Measurements from ENCODE around the gene MAST4. TPM values are rescaled to one million over a fixed set of nuclear protein-coding genes. Genes with fewer than 3 reads are reported as not detected.

MAST4 gene
- total and polyA plus RNA-seq, 2 of the 13 experiments (the other 11 are each of a cell fraction or from before 2014, with no cell fraction given): 3.4 to 3.7 TPM

- intact Hi-C loops (cut with micrococcal nuclease; ENCODE audit: unreplicated experiment): no loop called here
- TF ChIP-seq FOXO1 (CRISPR knock-in tag; IDR thresholded peaks at IDR 0.05) (no peak), ZNF546 (CRISPR knock-in tag; conservative IDR thresholded peaks at IDR 0.05) (no peak), TOE1 (CRISPR knock-in tag; IDR thresholded peaks at IDR 0.05) (no peak), ZNF773 (CRISPR knock-in tag; IDR thresholded peaks at IDR 0.05; ENCODE audit: borderline replicate concordance) (no peak), KDM1A (CRISPR knock-in tag; IDR thresholded peaks at IDR 0.05) (no peak)
- TF ChIP-seq, protein P1, sequence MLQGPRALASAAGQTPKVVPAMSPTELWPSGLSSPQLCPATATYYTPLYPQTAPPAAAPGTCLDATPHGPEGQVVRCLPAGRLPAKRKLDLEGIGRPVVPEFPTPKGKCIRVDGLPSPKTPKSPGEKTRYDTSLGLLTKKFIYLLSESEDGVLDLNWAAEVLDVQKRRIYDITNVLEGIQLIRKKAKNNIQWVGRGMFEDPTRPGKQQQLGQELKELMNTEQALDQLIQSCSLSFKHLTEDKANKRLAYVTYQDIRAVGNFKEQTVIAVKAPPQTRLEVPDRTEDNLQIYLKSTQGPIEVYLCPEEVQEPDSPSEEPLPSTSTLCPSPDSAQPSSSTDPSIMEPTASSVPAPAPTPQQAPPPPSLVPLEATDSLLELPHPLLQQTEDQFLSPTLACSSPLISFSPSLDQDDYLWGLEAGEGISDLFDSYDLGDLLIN (CRISPR knock-in tag; IDR thresholded peaks at IDR 0.05; ENCODE audit: borderline replicate concordance): no peak
- H4K20me1 ChIP-seq (ENCODE audit: insufficient read depth, low read length): no peaks in the 10 kb centered on the region
- no peak overlapping the region for H3K4me3 ChIP-seq (replicated peaks in 1 of 3; ENCODE audit: insufficient read depth in 1 of 3, low read depth in 2 of 3, low read length in 3 of 3)
- peaks cover 4% of the 10 kb centered on the region for H3K9me3 ChIP-seq (ENCODE audit: low read length)
- ChIA-PET CTCF (ENCODE audit: low intra/inter-chr PET ratio, low total read pairs) (no interaction called here), POLR2A (no interaction called here)
- DNase-seq (ENCODE audit: low spot score) (no peak), ATAC-seq (no peak), FAIRE-seq (no peak)
- H3K36me3 ChIP-seq (replicated peaks in 1 of 2; ENCODE audit: control insufficient read depth in 1 of 2, insufficient read depth in 2 of 2, low read length in 2 of 2): no peaks in the 10 kb centered on the region
- H3K4me2 ChIP-seq (ENCODE audit: low read depth, low read length): no peak overlapping the region
- BruUV-seq (replicated peaks): no TSS peak
- WGBS (ENCODE audit: low lambda C conversion rate): 4% methylated on average over 1 of the region's 1 CpG
- no peak overlapping the region for H2AFZ ChIP-seq (ENCODE audit: low read length)
- H3K4me1 ChIP-seq (ENCODE audit: insufficient read depth, low read length): no peaks in the 10 kb centered on the region
- no peaks in the 10 kb centered on the region for H3K27me3 ChIP-seq (ENCODE audit: control insufficient read depth in 1 of 2, insufficient read depth in 2 of 2, low read length in 2 of 2)
- H3K79me2 ChIP-seq (ENCODE audit: insufficient read depth, low read length): no peaks in the 10 kb centered on the region
- in situ Hi-C loops (cut with HindIII; ENCODE audit: extremely low pct_ligation_motif_present, low pct_unique_long_range_greater_than_20kb): no loop called here
- H3K9ac ChIP-seq (ENCODE audit: insufficient read depth, low read depth, low read length): no peak overlapping the region
- H3K27ac ChIP-seq (ENCODE audit: extremely low read length, insufficient read depth, low read length): no peak overlapping the region
Observed at GRCh38 chr5:66553368-66553912, 42.8 kb upstream of the MAST4 start.

DNA sequence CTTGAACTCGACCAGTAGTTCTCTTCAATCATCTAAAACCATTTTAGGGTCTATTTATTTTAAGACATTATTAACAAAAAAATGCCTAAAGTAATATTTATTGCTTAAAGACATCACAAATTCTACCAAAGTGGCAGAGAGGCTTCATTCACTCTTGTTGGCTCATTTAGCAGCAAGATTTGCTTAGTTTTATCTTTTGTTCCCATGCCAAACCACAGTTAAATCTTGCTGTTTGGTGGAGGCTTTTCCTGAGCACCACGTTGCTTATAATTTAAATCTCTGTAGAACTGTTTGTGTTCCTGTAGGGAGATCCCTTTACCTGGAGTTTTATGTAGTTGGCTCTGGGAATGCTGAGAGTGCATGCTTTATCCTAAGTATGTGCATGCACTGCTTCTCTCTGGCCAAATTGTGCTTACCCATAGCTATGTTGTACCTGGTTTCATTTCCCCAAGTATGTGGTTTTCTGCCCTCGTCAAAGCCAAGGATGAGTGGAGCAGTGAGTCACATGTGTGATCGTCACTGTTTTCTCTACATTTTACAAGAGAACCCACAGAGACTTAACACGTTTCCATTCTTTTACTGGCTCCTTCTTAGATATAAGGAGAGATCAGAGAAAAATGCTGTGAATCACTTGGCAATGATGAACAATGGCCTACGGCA, 42.1 kb upstream of the MAST4 start:
- Histone ChIP-seq H3K4me2 (ENCODE audit: low read depth, low read length) (no peak overlapping the region), H3K9ac (ENCODE audit: insufficient read depth, low read depth, low read length) (no peak overlapping the region)
- TF ChIP-seq ZNF780A (CRISPR knock-in tag; IDR thresholded peaks at IDR 0.05) (no peak), HIC2 (CRISPR knock-in tag; IDR thresholded peaks at IDR 0.05; ENCODE audit: low read depth) (no peak), ZFP36L1 (CRISPR knock-in tag; IDR thresholded peaks at IDR 0.05) (no peak), HMGA1 (CRISPR knock-in tag; conservative IDR thresholded peaks at IDR 0.05) (no peak), TBL1XR1 (IDR thresholded peaks at IDR 0.05; ENCODE audit: borderline replicate concordance, low read length, partially characterized antibody) (no peak), MXD3 (CRISPR knock-in tag; IDR thresholded peaks at IDR 0.05) (no peak)
- TF ChIP-seq, protein P2, sequence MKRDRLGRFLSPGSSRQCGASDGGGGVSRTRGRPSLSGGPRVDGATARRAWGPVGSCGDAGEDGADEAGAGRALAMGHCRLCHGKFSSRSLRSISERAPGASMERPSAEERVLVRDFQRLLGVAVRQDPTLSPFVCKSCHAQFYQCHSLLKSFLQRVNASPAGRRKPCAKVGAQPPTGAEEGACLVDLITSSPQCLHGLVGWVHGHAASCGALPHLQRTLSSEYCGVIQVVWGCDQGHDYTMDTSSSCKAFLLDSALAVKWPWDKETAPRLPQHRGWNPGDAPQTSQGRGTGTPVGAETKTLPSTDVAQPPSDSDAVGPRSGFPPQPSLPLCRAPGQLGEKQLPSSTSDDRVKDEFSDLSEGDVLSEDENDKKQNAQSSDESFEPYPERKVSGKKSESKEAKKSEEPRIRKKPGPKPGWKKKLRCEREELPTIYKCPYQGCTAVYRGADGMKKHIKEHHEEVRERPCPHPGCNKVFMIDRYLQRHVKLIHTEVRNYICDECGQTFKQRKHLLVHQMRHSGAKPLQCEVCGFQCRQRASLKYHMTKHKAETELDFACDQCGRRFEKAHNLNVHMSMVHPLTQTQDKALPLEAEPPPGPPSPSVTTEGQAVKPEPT (CRISPR knock-in tag; IDR thresholded peaks at IDR 0.05; ENCODE audit: low read depth): no peak

More for the DNA sequence above, 42.1 kb upstream of the MAST4 start:
- no peaks in the 10 kb centered on the region for H4K20me1 ChIP-seq (ENCODE audit: insufficient read depth, low read length)
- H3K79me2 ChIP-seq (ENCODE audit: insufficient read depth, low read length): no peaks in the 10 kb centered on the region
- no peak overlapping the region for H3K27ac ChIP-seq (ENCODE audit: extremely low read length, insufficient read depth, low read length)
- no peaks in the 10 kb centered on the region for H3K36me3 ChIP-seq (replicated peaks in 1 of 2; ENCODE audit: control insufficient read depth in 1 of 2, insufficient read depth in 2 of 2, low read length in 2 of 2)
- no peak for DNase-seq (ENCODE audit: low spot score)
- CTCF ChIA-PET (ENCODE audit: low intra/inter-chr PET ratio, low total read pairs): no interaction called here
- no peaks in the 10 kb centered on the region for H3K4me1 ChIP-seq (ENCODE audit: insufficient read depth, low read length)
- POLR2A ChIA-PET: no interaction called here
- H2AFZ ChIP-seq (ENCODE audit: low read length): no peak overlapping the region
- intact Hi-C loops (cut with micrococcal nuclease; ENCODE audit: unreplicated experiment) (no loop called here), in situ Hi-C loops (cut with HindIII; ENCODE audit: extremely low pct_ligation_motif_present, low pct_unique_long_range_greater_than_20kb) (no loop called here)
- FAIRE-seq: no peak
- BruUV-seq (replicated peaks): no TSS peak
- ATAC-seq: no peak
- peaks cover 4% of the 10 kb centered on the region for H3K9me3 ChIP-seq (ENCODE audit: low read length)
- no peak overlapping the region for H3K4me3 ChIP-seq (replicated peaks in 1 of 3; ENCODE audit: insufficient read depth in 1 of 3, low read depth in 2 of 3, low read length in 3 of 3)
- WGBS (ENCODE audit: low lambda C conversion rate): under 1% methylated on average over 6 of the region's 6 CpGs
- no peaks in the 10 kb centered on the region for H3K27me3 ChIP-seq (ENCODE audit: control insufficient read depth in 1 of 2, insufficient read depth in 2 of 2, low read length in 2 of 2)

Data from HepG2 (cell line).